Keratinocyte (primary cell): ENCODE results near the gene MAP3K6. TPM values are rescaled to one million over a fixed set of nuclear protein-coding genes. Genes with fewer than 3 reads are reported as not detected.
A peak's percentile ranks its signal among the peaks of the same experiment; 100 is the strongest.

Experiments used
- DNase-seq: peaks from one replicate; pipeline ENCODE4 v3.0.0-alpha.2; 2011; ENCODE audit warnings: low read depth, missing footprints, low spot score
- FAIRE-seq: peaks from 2 replicates; lab custom pipeline; 2011; peaks lifted over from hg19 to GRCh38; lab: Jason Lieb, UNC
- H2AFZ ChIP-seq: 2 replicates; pipeline ENCODE4 v1.6.0; 2012; ENCODE audit warnings: low read length, control low read depth, inconsistent platforms; ENCODE audit not compliant: control insufficient read depth
- H3K27ac ChIP-seq: 2 replicates; pipeline ENCODE4 v1.5.1; 2011; ENCODE audit warnings: low read length; ENCODE audit not compliant: control insufficient read depth, insufficient read depth
- H3K27me3 ChIP-seq: 3 replicates; pipeline ENCODE4 v1.6.0; 2011; ENCODE audit warnings: low read length; ENCODE audit not compliant: control insufficient read depth, insufficient read depth; ENCODE audit errors: extremely low read depth
- H3K36me3 ChIP-seq, 2 experiments: 2 replicates in 1 of 2; 3 replicates in 1 of 2; pipeline ENCODE4 v1.5.1; 2011; ENCODE audit warnings: low read length in 2 of 2, mild to moderate bottlenecking in 1 of 2; ENCODE audit not compliant: control insufficient read depth in 2 of 2, insufficient read depth in 2 of 2; ENCODE audit errors: extremely low read depth in 1 of 2
- H3K4me1 ChIP-seq: 3 replicates; pipeline ENCODE4 v1.5.1; 2011; ENCODE audit warnings: low read length; ENCODE audit not compliant: control insufficient read depth, insufficient read depth; ENCODE audit errors: extremely low read depth
- H3K4me2 ChIP-seq: 3 replicates; pipeline ENCODE4 v1.6.0; 2011; ENCODE audit warnings: low read depth, low read length; ENCODE audit not compliant: control insufficient read depth, insufficient read depth; ENCODE audit errors: extremely low read depth
- H3K4me3 ChIP-seq, 3 experiments: fragments of 200-600 bp in 1 of 3; sonication (generic) in 1 of 3; 2 replicates in 2 of 3; 3 replicates in 1 of 3; pipeline ENCODE4 v1.5.1; 2011 to 2016; ENCODE audit warnings: low read length in 3 of 3, mild to moderate bottlenecking in 3 of 3, control low read depth in 2 of 3, inconsistent platforms in 1 of 3, low read depth in 1 of 3, mixed read lengths in 1 of 3, mixed run types in 1 of 3, moderate library complexity in 1 of 3; ENCODE audit not compliant: control insufficient read depth in 2 of 3, insufficient read depth in 2 of 3; ENCODE audit errors: extremely low read depth in 1 of 3
- H3K79me2 ChIP-seq: 2 replicates; pipeline ENCODE4 v1.6.0; 2012; ENCODE audit warnings: low read length; ENCODE audit not compliant: control insufficient read depth, insufficient read depth
- H3K9ac ChIP-seq: 3 replicates; pipeline ENCODE4 v1.6.0; 2011; ENCODE audit warnings: low read length; ENCODE audit not compliant: control insufficient read depth, insufficient read depth; ENCODE audit errors: extremely low read depth
- H3K9me1 ChIP-seq: 3 replicates; pipeline ENCODE4 v1.6.0; 2011; ENCODE audit warnings: low read length; ENCODE audit not compliant: control insufficient read depth, insufficient read depth; ENCODE audit errors: extremely low read depth
- H3K9me3 ChIP-seq: 2 replicates; pipeline ENCODE4 v1.5.1; 2012; ENCODE audit warnings: low read depth, low read length; ENCODE audit not compliant: control insufficient read depth
- H4K20me1 ChIP-seq: 3 replicates; pipeline ENCODE4 v1.6.0; 2011; ENCODE audit warnings: low read length; ENCODE audit not compliant: control insufficient read depth, insufficient read depth; ENCODE audit errors: extremely low read depth
- EZH2 ChIP-seq: IDR thresholded peaks from one replicate; pipeline ENCODE4 v1.6.1; 2012; ENCODE audit warnings: inconsistent platforms, mild to moderate bottlenecking, low read length, moderate library complexity
- dilution Hi-C: fragments of 300-500 bp; cut with MboI; formaldehyde crosslinking; loops from one replicate; pipeline ENCODE4 v1.7.0; 2020; ENCODE audit warnings: low sequenced_read_pairs; ENCODE audit not compliant: extremely low pct_ligation_motif_present
- polyA plus RNA-seq, 5 experiments: library from polyadenylated mRNA; depleted of rRNA in 3 of 5; stranded (reverse) in 3 of 5; stranded (forward) in 1 of 5; unstranded in 1 of 5; fragments of >200 nt; gene quantifications; 1 replicate in 1 of 5; 2 replicates in 3 of 5; 3 replicates in 1 of 5; pipeline versions ENCODE4 v1.2.1 to v1.2.3, GENCODE V29; 2011 to 2012; ENCODE audit warnings: missing spikeins in 2 of 5, low read depth in 1 of 5, low replicate concordance in 1 of 5
- TF ChIP-seq, protein P1 (sequence below), 3 experiments: IDR thresholded peaks in 1 of 3; conservative IDR thresholded peaks in 1 of 3; optimal IDR thresholded peaks in 1 of 3; 2 replicates in 2 of 3; 3 replicates in 1 of 3; pipeline versions ENCODE3 to v1.5.1; 2011; ENCODE audit warnings: low read length in 3 of 3, mild to moderate bottlenecking in 3 of 3, moderate library complexity in 2 of 3, control low read depth in 1 of 3, inconsistent platforms in 1 of 3; ENCODE audit not compliant: insufficient read depth in 2 of 3; ENCODE audit errors: extremely low read depth in 1 of 3

MAP3K6 gene
- polyA plus RNA-seq, 1 donor (not counting 4 experiments of a cell fraction or from before 2014, with no cell fraction given), result 13.4 TPM

DNA sequence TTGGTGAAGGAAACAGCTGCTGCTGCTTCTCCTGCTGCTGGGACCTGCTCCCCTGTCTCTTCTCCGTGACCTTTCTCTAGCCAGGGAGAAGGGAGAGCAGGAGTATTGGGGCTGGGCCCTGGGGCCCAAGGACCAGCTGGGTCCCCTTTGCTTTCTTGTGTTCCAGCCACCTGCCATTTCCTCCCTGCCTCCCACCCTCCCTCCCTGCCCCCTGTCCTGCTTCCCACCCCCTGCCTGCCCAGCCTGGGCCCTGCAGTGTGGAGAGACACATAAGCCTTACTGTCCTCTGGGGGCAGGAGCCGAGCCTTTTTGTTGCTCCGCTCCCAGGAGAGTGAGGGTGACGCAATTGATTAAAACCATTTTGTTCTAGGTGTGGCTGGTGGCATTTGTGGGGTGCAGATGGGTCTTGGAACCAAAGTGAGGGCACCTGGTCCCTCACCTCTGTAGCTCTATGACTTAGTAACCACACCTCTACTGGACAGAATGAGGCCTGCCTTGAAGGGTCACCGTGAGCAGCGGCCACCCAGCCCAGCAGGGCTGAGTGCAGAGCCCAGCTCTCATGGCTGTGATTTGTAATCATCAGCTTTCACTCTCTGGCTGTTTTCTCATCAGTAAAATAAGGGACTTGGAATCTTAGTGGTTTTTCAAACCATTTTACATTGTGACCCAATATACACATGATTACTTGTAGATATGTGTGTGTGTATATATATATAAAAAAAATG lies 58.7 kb downstream of the MAP3K6 start:
- Histone ChIP-seq H3K4me3 (no peak overlapping the region), H3K4me2 (no peak overlapping the region), H4K20me1 (no peaks in the 10 kb centered on the region), H3K36me3 (no peaks in the 10 kb centered on the region), H3K9me1 (no peaks in the 10 kb centered on the region), H3K27me3 (no peaks in the 10 kb centered on the region), H3K79me2 (no peaks in the 10 kb centered on the region), H3K4me1 (no peaks in the 10 kb centered on the region), H3K9ac (no peak overlapping the region), H3K27ac (no peak overlapping the region), H2AFZ (no peak overlapping the region), H3K9me3 (no peaks in the 10 kb centered on the region)
- dilution Hi-C loops, result no loop called here
- DNase-seq (no peak), FAIRE-seq (no peak)
- TF ChIP-seq, protein P1, sequence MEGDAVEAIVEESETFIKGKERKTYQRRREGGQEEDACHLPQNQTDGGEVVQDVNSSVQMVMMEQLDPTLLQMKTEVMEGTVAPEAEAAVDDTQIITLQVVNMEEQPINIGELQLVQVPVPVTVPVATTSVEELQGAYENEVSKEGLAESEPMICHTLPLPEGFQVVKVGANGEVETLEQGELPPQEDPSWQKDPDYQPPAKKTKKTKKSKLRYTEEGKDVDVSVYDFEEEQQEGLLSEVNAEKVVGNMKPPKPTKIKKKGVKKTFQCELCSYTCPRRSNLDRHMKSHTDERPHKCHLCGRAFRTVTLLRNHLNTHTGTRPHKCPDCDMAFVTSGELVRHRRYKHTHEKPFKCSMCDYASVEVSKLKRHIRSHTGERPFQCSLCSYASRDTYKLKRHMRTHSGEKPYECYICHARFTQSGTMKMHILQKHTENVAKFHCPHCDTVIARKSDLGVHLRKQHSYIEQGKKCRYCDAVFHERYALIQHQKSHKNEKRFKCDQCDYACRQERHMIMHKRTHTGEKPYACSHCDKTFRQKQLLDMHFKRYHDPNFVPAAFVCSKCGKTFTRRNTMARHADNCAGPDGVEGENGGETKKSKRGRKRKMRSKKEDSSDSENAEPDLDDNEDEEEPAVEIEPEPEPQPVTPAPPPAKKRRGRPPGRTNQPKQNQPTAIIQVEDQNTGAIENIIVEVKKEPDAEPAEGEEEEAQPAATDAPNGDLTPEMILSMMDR (optimal IDR thresholded peaks at IDR 0.05 in 1 of 3, IDR thresholded peaks at IDR 0.05 in 1 of 3, conservative IDR thresholded peaks at IDR 0.05 in 1 of 3; ENCODE audit: extremely low read depth in 1 of 3, insufficient read depth in 2 of 3, low read length in 3 of 3), result no peak
- TF ChIP-seq EZH2, result no peak

- no peak overlapping the region for H3K4me3 ChIP-seq
- H3K9me3 ChIP-seq, result no peaks in the 10 kb centered on the region
- H4K20me1 ChIP-seq, result no peaks in the 10 kb centered on the region
- TF ChIP-seq EZH2, result no peak
- TF ChIP-seq, protein P1 (optimal IDR thresholded peaks at IDR 0.05 in 1 of 3, IDR thresholded peaks at IDR 0.05 in 1 of 3, conservative IDR thresholded peaks at IDR 0.05 in 1 of 3; ENCODE audit: extremely low read depth in 1 of 3, insufficient read depth in 2 of 3, low read length in 3 of 3), result peak in 1 of 3 experiments; percentile 4
- DNase-seq (no peak), FAIRE-seq (no peak)
- H3K4me2 ChIP-seq, result no peak overlapping the region
- no peaks in the 10 kb centered on the region for H3K27me3 ChIP-seq
- no peak overlapping the region for H3K27ac ChIP-seq
- H3K36me3 ChIP-seq, result no peaks in the 10 kb centered on the region
- dilution Hi-C loops, result no loop called here
- no peak overlapping the region for H2AFZ ChIP-seq
- no peak overlapping the region for H3K9ac ChIP-seq
- no peaks in the 10 kb centered on the region for H3K9me1 ChIP-seq
- H3K4me1 ChIP-seq, result no peaks in the 10 kb centered on the region
- no peaks in the 10 kb centered on the region for H3K79me2 ChIP-seq
Measured at GRCh38 chr1:27306892-27307761, 59.6 kb downstream of the MAP3K6 start.
